Measurements from ENCODE around the gene PIM2. TPM values are rescaled to one million over a fixed set of nuclear protein-coding genes. Genes with fewer than 3 reads are reported as not detected.

PIM2 gene
- polyA plus RNA-seq, 1 of the 3 experiments (the other 2 are of a cell fraction) = 12.3 TPM

GRCh38 chrX:48945517-48946348 is 26.9 kb upstream of the PIM2 start (continued):
- no peak for TF ChIP-seq IRF3 (IDR thresholded peaks at IDR 0.05; ENCODE audit: low read depth, low read length)
- TF ChIP-seq RCOR1 (IDR thresholded peaks at IDR 0.05; ENCODE audit: low read length) = no peak
- no peak for TF ChIP-seq MAX (IDR thresholded peaks at IDR 0.05; ENCODE audit: low read depth)
- TF ChIP-seq FOXM1 (IDR thresholded peaks at IDR 0.05; ENCODE audit: low read depth) = no peak
- TF ChIP-seq FOXJ3 (CRISPR knock-in tag; IDR thresholded peaks at IDR 0.05) = no peak
- TF ChIP-seq EP300 (IDR thresholded peaks at IDR 0.05; ENCODE audit: borderline replicate concordance in 1 of 2, low read depth in 1 of 2, low read length in 1 of 2) = no peak
- no peak for TF ChIP-seq PBX3 (IDR thresholded peaks at IDR 0.05)
- no peak for TF ChIP-seq EZH2phosphoT487 (IDR thresholded peaks at IDR 0.05; ENCODE audit: borderline replicate concordance, low read depth)
- TF ChIP-seq YY1 (IDR thresholded peaks at IDR 0.05; ENCODE audit: low read depth) = no peak
- no peak for TF ChIP-seq NFIC (IDR thresholded peaks at IDR 0.05; ENCODE audit: borderline replicate concordance)

- 82% methylated on average over 2 of the region's 2 CpGs for WGBS (ENCODE audit: low lambda C conversion rate)
- Histone ChIP-seq H3K27ac (ENCODE audit: low read depth in 2 of 2, low read length in 1 of 2) (no peak overlapping the region), H3K27me3 (ENCODE audit: insufficient read depth) (no peaks in the 10 kb centered on the region), H2AFZ (ENCODE audit: low read depth) (no peak overlapping the region), H3K79me2 (ENCODE audit: insufficient read depth) (peaks cover 63% of the 10 kb centered on the region), H4K20me1 (ENCODE audit: insufficient read depth) (peaks cover 98% of the 10 kb centered on the region), H3F3A (replicated peaks; ENCODE audit: insufficient read depth) (no peaks in the 10 kb centered on the region), H3K4me2 (no peak overlapping the region), H3K9me2 (no peaks in the 10 kb centered on the region), H3K36me3 (replicated peaks in 1 of 2; ENCODE audit: control insufficient read depth in 1 of 2, insufficient read depth in 2 of 2, low read length in 1 of 2) (peaks cover 9 to 39% of the 10 kb centered on the region in 2 experiments), H3K4me1 (ENCODE audit: control insufficient read depth in 1 of 2, insufficient read depth in 2 of 2, low read depth in 1 of 2, low read length in 1 of 2) (no peaks in the 10 kb centered on the region; a peak in 1 of 4 replicates), H3K9ac (no peak overlapping the region), H3K9me3 (no peaks in the 10 kb centered on the region), H3K4me3 (ENCODE audit: low read depth in 2 of 2, low read length in 1 of 2) (no peak overlapping the region)
- ChIA-PET CTCF (interaction anchor here (0.8 kb wide), 1 partner anchor 15 kb away, joined by 3 read pairs; the partner anchor contains the start of gene OTUD5), POLR2A (no interaction called here)
- DNase-seq = no peak
- TF ChIP-seq PBX3 (IDR thresholded peaks at IDR 0.05) = no peak
- TF ChIP-seq SMC3 (IDR thresholded peaks at IDR 0.05; ENCODE audit: low read depth, low read length) = no peak
- TF ChIP-seq NRF1 (IDR thresholded peaks at IDR 0.05; ENCODE audit: low read depth, low read length) = no peak
- no peak for TF ChIP-seq MEF2A (IDR thresholded peaks at IDR 0.05; ENCODE audit: borderline replicate concordance, low read depth)
- TF ChIP-seq USF2 (IDR thresholded peaks at IDR 0.05; ENCODE audit: borderline replicate concordance, low read depth, low read length) = no peak
- no peak for TF ChIP-seq ELF1 (IDR thresholded peaks at IDR 0.05)
- no peak for TF ChIP-seq ZBTB33 (IDR thresholded peaks at IDR 0.05; ENCODE audit: borderline replicate concordance, low read depth)
- no peak for TF ChIP-seq USF1 (IDR thresholded peaks at IDR 0.05; ENCODE audit: borderline replicate concordance, low read depth)
- no peak for TF ChIP-seq FOXM1 (IDR thresholded peaks at IDR 0.05; ENCODE audit: low read depth)
- TF ChIP-seq SIN3A (IDR thresholded peaks at IDR 0.05; ENCODE audit: borderline replicate concordance, low read depth, low read length) = no peak
- no peak for TF ChIP-seq MXI1 (IDR thresholded peaks at IDR 0.05; ENCODE audit: low read depth, low read length)
- TF ChIP-seq RFX5 (IDR thresholded peaks at IDR 0.05; ENCODE audit: low read length) = no peak
- no peak for TF ChIP-seq EZH2phosphoT487 (IDR thresholded peaks at IDR 0.05; ENCODE audit: borderline replicate concordance, low read depth)
- no peak for TF ChIP-seq NFIC (IDR thresholded peaks at IDR 0.05; ENCODE audit: borderline replicate concordance)
- TF ChIP-seq JUND (IDR thresholded peaks at IDR 0.05) = no peak
These were observed 24.1 kb upstream of the PIM2 start for GRCh38 chrX:48942895-48943294.
